HG03097 (cell line): ENCODE measurements around the gene YIPF3.
A peak's percentile ranks its signal among the peaks of the same experiment; 100 is the strongest.
"Not testable (repeated sequence)": the region's sequence is repeated elsewhere in the genome, so short reads cannot be mapped to it uniquely, and the experiment has no call there.

ENCODE experiments used
- ATAC-seq: cut with Tn5 transposase; IDR thresholded peaks from one replicate; pipeline ENCODE4 v1.9.1; 2021; ENCODE audit not compliant: unreplicated experiment, low FRiP score

The YIPF3 gene

GRCh38 chr6:43516697-43517504 is at the start of gene YIPF3, which contains the start of gene POLR1C:
Gene YIPF3, minus strand, starts transcription at chr6:43516926. Its CDS starts 119 bp downstream, at chr6:43516807.
Gene POLR1C, plus strand, starts transcription at chr6:43517089. Its CDS starts 21 bp downstream, at chr6:43517110.
- ATAC-seq = peak; percentile 78

DNA sequence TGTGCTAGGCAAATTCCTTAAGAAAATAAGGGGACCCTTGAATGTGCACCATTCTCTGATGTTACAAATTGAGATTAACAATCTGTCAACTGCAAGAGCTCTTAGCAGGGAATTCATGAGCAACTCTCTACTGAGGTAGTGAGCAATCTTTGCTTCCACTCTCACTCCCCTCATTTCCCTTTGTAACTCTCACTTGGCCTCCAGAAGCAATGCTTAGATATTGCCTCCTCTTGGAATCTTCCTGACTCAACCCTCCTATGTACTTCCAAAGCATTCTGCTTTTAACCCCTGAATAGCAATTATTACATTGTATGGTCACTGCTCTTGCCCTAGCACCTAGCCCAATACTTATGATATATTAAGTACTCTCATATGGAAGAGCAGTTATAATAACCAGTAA is 42.6 kb upstream of the YIPF3 start:
- ATAC-seq = no peak

DNA sequence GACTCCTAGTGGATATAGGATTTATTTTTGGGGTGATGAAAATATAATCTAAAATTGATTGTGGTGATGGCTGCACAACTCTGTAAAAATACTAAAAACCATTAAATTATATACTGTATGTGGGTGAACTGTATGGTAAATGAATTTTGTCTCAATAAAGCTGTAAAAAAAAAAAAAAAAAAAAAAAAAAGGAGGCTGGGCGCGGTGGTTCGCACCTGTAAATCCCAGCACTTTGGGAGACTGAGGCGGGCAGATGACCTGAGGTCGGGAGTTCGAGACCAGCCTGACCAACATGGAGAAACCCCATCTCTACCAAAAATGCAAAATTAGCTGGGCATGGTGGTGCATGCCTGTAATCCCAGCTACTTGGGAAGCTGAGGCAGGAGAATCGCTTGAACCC is 40.9 kb upstream of the YIPF3 start:
- ATAC-seq = not testable (repeated sequence)

GRCh38 chr6:43547222-43547621 is 30.5 kb upstream of the YIPF3 start:
- ATAC-seq = no peak

DNA sequence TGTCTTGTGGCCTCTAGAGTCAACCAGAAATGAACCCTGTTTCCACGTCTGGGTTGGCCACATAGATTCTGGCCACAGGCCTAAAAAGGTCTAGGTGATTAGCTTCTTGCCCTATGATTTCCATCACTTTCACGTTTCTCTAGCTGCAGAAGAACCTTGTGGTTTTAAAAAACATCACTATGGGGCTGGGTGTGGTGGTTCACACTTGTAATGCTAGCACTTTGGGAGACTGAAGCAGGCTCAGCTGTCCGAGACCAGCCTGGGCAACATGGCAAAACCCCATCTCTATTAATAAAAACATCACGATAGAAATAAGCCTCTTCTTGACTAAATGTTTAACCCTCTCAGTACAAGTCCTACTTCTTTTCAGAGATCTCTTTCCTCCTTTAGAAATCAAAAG is 27.7 kb upstream of the YIPF3 start:
- no peak for ATAC-seq

- no peak for ATAC-seq
These were observed 25.2 kb upstream of the YIPF3 start for GRCh38 chr6:43541774-43542471.

DNA sequence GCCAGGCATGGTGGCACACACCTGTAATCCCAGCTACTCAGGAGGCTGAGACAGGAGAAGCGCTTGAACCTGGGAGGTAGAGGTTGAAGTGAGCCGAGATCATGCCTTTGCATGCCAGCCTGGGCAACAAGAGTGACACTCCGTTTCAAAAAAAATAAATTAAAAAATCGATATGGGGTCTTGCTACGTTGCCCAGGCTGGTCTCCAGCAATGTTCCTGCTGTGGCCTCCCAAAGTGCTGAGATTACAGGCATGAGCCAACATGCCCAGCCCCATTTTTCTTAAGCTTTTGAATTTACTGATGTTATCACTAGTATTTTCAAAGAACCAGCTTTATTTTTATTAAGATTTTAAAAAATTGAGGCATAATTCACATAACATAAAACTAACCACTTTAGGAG is 23.8 kb upstream of the YIPF3 start:
- no peak for ATAC-seq

GRCh38 chr6:43539409-43539808 is 22.7 kb upstream of the YIPF3 start:
- ATAC-seq = not testable (repeated sequence)

- ATAC-seq = not testable (repeated sequence)
These were observed 22.3 kb upstream of the YIPF3 start for GRCh38 chr6:43538986-43539385.

- no peak for ATAC-seq
These were observed 15.5 kb upstream of the YIPF3 start for GRCh38 chr6:43532201-43532600.

DNA sequence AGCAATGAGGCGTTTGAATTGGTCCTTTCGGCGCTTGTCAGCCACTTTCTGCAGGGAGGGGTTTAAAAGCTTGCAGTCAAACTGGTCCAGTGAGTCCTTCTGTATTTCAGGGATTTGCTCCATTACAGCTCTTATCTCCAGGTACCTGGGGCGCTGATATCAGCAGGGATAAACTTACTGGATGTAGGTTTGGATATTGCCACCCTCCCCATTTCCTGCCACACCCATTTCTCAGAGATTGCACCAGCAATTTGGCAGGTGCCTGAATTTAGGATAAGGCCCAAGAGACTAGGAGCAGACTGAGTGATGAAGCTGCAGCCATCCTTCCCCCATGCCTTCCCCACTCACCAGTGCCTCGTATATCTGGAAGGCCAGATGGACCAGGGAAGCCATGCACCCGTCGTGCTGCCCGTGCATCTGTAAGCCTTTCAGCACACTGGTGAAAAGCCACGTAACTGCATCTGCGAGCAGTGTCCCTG is 7.8 kb upstream of the YIPF3 start:
- ATAC-seq = no peak

GRCh38 chr6:43523284-43523683 is 6.6 kb upstream of the YIPF3 start:
- ATAC-seq = no peak

- no peak for ATAC-seq
These were observed 6.0 kb upstream of the YIPF3 start for GRCh38 chr6:43522547-43523261.

GRCh38 chr6:43521836-43522235 is 5.1 kb upstream of the YIPF3 start:
- no peak for ATAC-seq

DNA sequence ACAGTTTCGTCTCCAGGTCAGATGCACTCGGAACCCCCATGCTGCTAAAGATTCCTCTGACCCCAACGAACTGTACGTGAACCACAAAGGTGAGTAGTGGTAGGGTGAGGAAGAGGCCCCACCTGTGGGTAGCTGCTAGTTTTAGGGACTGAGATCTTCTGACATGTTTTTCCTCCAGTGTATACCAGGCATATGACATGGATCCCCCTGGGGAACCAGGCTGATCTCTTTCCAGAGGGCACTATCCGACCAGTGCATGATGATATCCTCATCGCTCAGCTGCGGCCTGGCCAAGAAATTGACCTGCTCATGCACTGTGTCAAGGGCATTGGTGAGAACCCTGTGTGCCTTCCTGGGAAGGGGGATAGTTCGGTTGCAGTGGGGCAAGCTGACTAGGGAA is 3.4 kb upstream of the YIPF3 start:
- ATAC-seq = no peak

GRCh38 chr6:43517505-43518357 is 1.0 kb upstream of the YIPF3 start:
- no peak for ATAC-seq

DNA sequence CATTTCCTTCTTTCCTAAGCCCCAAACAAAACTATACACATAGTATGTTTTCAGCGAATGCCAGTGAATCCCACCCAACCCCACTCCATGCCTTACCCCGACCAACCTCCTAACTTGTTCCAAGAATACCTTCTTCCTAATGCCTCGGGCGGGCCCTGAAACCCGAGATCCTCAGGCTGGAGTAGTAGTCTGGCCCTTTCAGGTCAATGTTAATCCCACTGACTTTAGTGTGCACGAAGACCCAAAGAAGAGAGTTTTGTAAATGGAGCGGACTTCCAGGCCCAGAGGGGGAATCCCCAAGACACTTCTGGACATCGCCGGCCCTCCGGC is 394 bp downstream of the YIPF3 start:
- ATAC-seq = no peak

DNA sequence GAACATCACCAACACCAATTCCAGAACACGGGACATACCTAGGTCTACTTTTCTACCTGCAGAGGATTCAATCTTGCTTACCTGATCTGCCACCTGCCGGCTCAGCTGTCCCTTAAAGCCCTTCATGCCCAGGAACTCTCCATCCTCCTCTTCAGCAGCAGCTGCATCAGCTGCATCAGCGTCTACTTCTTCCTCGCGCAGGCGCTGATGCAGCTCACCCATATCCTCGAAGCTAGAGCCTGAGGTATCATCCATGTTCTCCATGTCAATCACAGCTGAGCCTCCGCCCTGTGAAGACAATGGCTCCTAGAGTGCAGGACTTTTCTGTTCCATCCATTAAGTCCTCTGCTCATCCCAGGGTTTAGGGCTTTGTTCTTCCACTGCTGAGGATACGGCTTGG is 918 bp downstream of the YIPF3 start:
- no peak for ATAC-seq

DNA sequence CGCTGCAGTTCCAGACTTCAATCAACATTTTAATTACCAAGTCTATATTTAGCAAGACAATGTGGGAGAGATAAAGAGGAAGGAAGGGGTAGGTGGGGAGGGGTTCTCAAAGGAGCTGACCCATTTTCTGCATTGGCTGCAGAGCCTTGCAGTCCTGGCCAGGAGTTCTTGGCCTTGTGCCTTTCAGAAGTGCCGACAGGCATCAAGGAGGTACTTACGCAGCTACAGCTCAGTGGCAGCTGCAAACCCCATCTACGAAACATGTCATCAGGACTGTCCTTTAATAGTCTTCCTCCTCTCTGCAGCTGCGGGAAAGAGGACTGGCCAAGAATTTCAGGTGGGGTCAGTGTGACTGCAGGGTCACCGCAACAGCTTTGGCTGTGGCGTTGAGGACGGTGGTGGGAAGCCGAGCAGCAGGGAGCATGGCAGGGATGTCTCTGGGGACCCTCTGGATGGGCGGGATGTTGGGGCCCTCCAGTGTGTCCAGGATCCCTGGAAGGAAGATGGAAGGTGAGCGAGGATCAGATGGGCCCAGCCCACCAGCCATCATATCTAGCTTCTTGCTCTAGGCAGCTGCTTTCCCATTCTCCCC is 4.8 kb downstream of the YIPF3 start:
- ATAC-seq = no peak

- ATAC-seq = no peak
These were observed 5.9 kb downstream of the YIPF3 start for GRCh38 chr6:43510827-43511163.
